DMS53 (cell line): Measurements from ENCODE around the gene LAS1L.
"Not testable (repeated sequence)": the region's sequence is repeated elsewhere in the genome, so short reads cannot be mapped to it uniquely, and the experiment has no call there.

ENCODE experiments used
- DNase-seq: peaks from one replicate; lab custom pipeline; 2025; lab: John Stamatoyannopoulos, UW

Gene LAS1L

GRCh38 chrX:65534450-65535292, at the start of gene LAS1L:
TSS of gene LAS1L (minus strand) at chrX:65534787. CDS start at chrX:65534715, 72 bp downstream.
- peak; percentile 97 for DNase-seq

- no peak for DNase-seq
These were observed 48.0 kb upstream of the LAS1L start for GRCh38 chrX:65582450-65583082.

- DNase-seq, result peak; percentile 68
These were observed 47.2 kb upstream of the LAS1L start for GRCh38 chrX:65581661-65582339.

GRCh38 chrX:65578346-65578745, 43.8 kb upstream of the LAS1L start:
- DNase-seq, result no peak

DNA sequence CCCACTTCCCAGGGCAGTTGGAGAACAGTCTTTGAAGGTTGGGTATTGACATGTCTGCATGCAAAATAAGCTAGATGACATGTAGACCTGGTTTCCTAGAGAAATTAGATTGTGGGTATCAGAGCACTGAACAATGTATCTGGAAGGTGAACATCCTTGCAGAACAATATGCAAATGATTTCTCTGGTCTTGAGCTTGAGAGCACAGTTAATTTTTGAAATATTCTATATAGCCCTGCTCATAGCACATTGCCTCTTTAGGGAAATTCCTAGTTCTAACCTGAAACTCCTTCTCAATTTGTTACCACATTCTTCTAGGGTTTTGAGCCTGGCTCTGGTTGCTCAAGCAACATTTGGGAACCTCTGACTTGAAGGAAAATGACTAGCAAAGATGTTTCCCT, 41.6 kb upstream of the LAS1L start:
- no peak for DNase-seq

- DNase-seq, result no peak
These were observed 40.4 kb upstream of the LAS1L start for GRCh38 chrX:65575022-65575421.

DNA sequence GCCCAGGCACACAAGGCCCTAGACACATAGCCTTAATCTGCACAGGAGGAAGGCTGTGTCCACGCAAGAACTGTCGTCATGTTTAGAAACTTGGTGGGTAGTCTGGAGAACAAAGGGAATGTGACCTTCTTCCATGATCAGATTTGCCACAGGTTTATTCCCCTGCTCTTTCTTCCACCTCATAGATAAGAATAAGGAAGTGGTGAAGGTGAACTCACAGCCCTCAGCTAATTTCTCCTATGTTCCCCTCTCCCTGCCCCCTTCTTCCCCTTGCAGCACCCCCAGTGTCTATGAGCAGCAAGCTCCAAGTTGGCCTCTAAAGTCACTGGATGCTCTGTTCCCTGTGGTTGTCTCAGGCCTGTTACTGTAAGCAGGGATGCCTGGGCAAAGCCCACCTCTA, 39.8 kb upstream of the LAS1L start:
- DNase-seq, result no peak

- no peak for DNase-seq
These were observed 38.4 kb upstream of the LAS1L start for GRCh38 chrX:65572971-65573370.

GRCh38 chrX:65562850-65563249, 28.3 kb upstream of the LAS1L start:
- not testable (repeated sequence) for DNase-seq

DNA sequence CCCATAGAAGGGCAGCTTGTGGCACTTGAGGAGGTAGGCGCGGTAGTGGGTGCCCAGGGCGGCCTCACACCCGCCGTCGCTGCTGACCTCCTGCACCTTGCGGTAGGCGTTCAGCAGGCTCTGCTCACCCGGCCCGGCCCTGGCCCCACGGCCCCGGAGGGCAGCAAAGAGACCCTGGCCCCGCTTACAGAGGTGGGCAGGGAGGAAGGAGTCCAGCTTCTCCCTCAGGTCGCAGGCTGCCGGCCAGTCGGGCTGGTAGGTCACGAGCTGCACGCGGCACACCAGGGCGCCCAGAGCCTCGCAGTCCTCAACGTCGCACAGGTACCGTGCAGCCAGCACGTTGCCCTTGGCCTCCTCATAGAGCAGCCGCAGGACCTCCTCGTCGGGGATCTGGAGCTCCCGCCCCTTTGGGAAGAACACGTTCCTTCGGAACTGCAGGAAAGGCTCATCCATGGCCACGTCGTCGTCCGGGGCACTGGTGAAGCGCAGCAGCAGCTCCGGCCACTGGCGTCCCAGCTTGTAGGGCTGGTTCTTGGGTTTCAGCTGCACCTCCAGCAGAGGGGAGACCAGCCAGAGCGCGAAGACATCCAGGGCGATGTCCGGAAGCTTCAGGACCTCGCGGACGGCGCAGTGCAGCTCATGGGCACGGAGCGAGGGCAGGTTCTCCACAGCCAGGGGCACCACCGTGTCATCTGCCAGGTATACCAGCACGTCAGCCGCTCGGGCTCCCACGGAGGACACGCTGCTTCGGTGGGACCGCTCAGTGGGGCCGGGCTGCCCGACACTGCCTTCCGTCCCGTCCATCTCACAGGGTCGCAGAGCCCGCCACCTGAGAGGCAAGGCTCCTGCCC, 17.1 kb upstream of the LAS1L start:
- DNase-seq, result no peak

DNA sequence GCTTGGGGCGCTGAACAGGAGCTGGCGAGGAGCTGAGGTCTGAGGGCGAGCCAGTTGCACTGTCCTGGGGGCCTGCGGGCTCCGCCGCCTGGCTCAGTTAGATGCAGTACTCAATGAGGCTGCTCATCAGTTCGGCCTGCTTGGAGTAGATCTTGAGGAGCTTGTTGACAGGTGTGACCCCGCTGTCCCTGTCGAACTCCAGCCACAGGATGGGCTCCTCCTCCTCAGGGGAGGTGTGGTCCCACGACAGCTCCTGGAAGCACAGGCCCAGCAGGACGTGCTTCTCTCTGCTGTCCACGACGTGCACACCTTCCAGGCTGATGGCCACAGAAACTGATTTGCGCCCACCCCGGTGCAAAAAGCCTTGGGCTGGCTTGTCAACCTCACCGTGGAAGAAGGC, 16.5 kb upstream of the LAS1L start:
- DNase-seq, result no peak

GRCh38 chrX:65545456-65545855, 10.9 kb upstream of the LAS1L start:
- no peak for DNase-seq

GRCh38 chrX:65537229-65537628, 2.6 kb upstream of the LAS1L start:
- DNase-seq, result no peak

GRCh38 chrX:65536291-65536690, 1.7 kb upstream of the LAS1L start:
- peak; percentile 64 for DNase-seq

DNA sequence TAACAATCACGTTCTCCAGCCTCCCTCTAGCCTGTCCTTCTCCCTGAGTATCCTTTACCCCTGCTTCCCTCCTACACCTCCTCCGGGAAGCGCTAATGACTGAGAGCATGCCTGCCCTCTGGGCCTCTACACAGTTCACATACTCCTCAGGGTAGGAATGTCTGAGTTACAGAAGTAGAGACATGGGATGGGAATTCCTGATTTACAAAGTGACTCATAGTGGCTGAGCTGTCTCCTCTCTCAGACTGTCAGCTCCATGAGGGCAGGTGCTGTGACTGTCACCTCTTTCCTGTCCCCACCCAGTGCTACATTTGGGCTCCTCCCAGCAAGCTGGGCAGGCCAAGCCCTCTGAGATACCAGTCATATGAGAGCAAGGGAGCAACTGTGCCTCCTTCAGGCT, 2.6 kb downstream of the LAS1L start:
- no peak for DNase-seq

DNA sequence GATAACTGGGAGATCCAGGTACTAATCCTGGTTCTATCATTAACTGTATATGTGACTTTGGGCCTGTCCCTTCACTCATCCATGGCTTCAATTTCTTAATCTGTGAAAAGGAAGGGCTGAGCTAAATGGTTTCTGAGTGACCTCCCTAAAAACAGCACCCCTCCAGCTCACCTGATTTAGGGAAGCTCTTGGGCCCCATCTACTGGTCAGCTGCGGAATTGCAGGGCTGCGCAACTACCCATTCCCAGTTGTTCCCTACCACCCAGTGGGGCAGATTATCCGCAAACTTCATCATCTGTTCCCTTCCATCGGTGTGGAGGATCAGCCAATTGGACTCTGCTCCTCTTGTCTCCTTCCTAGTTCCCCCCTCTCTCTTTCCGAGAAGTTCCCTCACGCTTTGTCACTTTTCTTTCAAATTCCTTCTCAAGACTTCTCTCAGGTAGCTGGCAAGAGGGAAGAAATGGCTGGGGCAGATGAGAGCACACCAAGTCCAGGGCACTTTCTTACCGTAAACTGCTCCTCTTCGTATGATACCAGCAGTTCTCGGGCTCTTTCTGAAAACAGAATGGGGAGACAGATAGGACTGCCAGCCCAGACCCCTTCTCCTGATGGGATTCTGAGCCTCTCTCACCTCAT, 5.8 kb downstream of the LAS1L start:
- peak; percentile 52 for DNase-seq

- no peak for DNase-seq
These were observed 6.3 kb downstream of the LAS1L start for GRCh38 chrX:65528293-65528692.

DNA sequence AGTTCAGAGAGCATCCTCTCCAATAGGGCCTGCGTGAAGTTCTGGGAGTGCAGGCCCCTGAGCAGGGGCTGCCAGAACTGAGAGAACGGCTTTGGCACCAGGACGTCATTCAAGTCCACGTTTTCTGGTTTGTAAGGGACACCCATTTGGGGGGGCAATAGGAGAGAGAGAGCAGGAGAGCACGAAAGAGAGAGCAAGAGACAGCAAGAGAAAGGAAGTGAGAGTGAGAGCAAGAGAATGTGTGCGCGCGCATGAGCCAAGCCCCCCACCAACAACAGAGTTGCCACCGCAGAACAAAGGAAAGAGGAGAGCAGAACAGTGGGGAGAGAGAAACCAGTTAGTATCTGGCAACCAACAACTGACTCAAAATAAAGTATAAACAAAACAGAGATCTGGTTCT, 10.4 kb downstream of the LAS1L start:
- no peak for DNase-seq

GRCh38 chrX:65522739-65523372, 11.7 kb downstream of the LAS1L start:
- DNase-seq, result no peak

DNA sequence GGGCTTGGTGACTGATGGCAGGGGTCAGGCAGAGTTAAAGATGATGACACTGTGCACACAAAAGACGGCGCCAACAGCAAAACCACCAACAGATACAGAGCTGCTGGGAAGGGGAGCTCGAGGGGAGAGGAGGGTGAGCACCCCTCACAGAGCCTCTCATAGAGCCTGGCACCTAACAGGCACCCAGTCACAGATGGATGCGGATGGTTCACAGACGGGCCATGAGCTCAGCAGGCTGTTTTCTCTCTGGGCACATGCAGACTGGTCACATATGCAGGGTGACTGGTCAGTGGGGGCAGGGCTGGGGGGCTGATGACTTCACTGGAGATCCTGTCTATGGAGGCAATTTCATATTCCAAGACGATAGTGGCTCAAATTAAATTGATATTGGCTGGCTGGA, 15.1 kb downstream of the LAS1L start:
- DNase-seq, result not testable (repeated sequence)

GRCh38 chrX:65518980-65519379, 15.6 kb downstream of the LAS1L start:
- not testable (repeated sequence) for DNase-seq
